Esophagus muscularis mucosa (tissue), 3 donors: ENCODE results near the gene PSG6.
"Not testable (repeated sequence)": the region's sequence is repeated elsewhere in the genome, so short reads cannot be mapped to it uniquely, and the experiment has no call there.

ENCODE experiments used
- POLR2AphosphoS5 ChIP-seq, 2 donors: sonication (generic); formaldehyde crosslinking; IDR thresholded peaks; one replicate each; pipeline ENCODE4 v1.6.1; 2017; ENCODE audit warnings: antibody characterized with exemption in 2 of 2
- TF ChIP-seq, protein P1 (sequence below), 3 experiments: fragments of 200-600 bp in 2 of 3; fragments of 450-650 bp in 1 of 3; sonication (generic) in 2 of 3; IDR thresholded peaks; one replicate each; pipeline ENCODE4 v1.5.1; 2017 to 2019; ENCODE audit warnings: antibody characterized with exemption in 3 of 3, mild to moderate bottlenecking in 2 of 3, moderate library complexity in 1 of 3

DNA sequence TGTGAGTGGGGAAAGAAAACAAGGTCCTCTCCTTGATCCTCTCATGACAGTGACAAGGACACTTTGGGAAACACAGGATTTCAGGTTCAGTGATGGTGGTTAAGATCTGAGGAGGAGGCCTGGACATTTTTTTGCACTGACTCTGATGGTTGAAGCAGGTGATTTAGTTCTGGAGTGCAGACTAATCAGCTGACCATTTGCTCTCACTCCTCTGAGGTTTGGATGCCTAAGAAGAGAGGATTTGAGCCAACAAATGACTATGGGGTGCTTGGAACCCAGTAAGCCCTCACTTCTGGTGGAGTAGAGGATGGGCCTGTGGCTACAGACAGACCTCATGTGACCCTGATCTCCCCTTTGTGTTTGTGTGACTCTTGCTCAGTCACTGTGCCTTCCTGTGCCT is 41.1 kb downstream of the PSG6 start:
- TF ChIP-seq, protein P1, sequence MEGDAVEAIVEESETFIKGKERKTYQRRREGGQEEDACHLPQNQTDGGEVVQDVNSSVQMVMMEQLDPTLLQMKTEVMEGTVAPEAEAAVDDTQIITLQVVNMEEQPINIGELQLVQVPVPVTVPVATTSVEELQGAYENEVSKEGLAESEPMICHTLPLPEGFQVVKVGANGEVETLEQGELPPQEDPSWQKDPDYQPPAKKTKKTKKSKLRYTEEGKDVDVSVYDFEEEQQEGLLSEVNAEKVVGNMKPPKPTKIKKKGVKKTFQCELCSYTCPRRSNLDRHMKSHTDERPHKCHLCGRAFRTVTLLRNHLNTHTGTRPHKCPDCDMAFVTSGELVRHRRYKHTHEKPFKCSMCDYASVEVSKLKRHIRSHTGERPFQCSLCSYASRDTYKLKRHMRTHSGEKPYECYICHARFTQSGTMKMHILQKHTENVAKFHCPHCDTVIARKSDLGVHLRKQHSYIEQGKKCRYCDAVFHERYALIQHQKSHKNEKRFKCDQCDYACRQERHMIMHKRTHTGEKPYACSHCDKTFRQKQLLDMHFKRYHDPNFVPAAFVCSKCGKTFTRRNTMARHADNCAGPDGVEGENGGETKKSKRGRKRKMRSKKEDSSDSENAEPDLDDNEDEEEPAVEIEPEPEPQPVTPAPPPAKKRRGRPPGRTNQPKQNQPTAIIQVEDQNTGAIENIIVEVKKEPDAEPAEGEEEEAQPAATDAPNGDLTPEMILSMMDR (IDR thresholded peaks at IDR 0.05): not testable (repeated sequence)
- TF ChIP-seq POLR2AphosphoS5 (IDR thresholded peaks at IDR 0.05): not testable (repeated sequence)
